Tibial artery (tissue), 4 donors: ENCODE measurements around the gene KDM2A.

ENCODE experiments used
- DNase-seq, 2 donors: peaks; one replicate each; pipeline ENCODE4 v3.0.0-alpha.2; 2019
- H3K27ac ChIP-seq, 2 donors: fragments of 200-600 bp; sonication (generic) in 1 of 2; 1 replicate in 1 of 2; 2 replicates in 1 of 2; pipeline ENCODE4 v1.5.1; 2018 to 2019; ENCODE audit warnings: mild to moderate bottlenecking in 1 of 2
- H3K27me3 ChIP-seq, 2 donors: fragments of 200-600 bp; sonication (generic) in 1 of 2; one replicate each; pipeline versions ENCODE4 v1.5.1 to v1.6.0; 2016 to 2019
- H3K36me3 ChIP-seq, 3 donors: fragments of 200-600 bp; sonication (generic) in 2 of 3; one replicate each; pipeline ENCODE4 v1.5.1; 2016 to 2019; ENCODE audit warnings: mild to moderate bottlenecking in 2 of 3
- H3K4me1 ChIP-seq, 4 donors: fragments of 200-600 bp; sonication (generic) in 2 of 4; 1 replicate in 3 of 4; 2 replicates in 1 of 4; pipeline ENCODE4 v1.5.1; 2016 to 2019
- H3K4me3 ChIP-seq, 2 donors: fragments of 200-600 bp; sonication (generic) in 1 of 2; 1 replicate in 1 of 2; 2 replicates in 1 of 2; pipeline ENCODE4 v1.5.1; 2018 to 2019; ENCODE audit warnings: mild to moderate bottlenecking in 2 of 2
- H3K9me3 ChIP-seq, 3 donors: fragments of 200-600 bp; sonication (generic) in 1 of 3; one replicate each; pipeline ENCODE4 v1.5.1; 2016 to 2019
- intact Hi-C: fragments of 100-400 bp; cut with DNase I; formaldehyde crosslinking; loops from one replicate; pipeline ENCODE4 v1.15.0; 2023; ENCODE audit warnings: low total_unique reads
- TF ChIP-seq, protein P1 (sequence below), 2 experiments: fragments of 200-600 bp in 1 of 2; fragments of 450-650 bp in 1 of 2; IDR thresholded peaks; one replicate each; pipeline ENCODE4 v1.5.1; 2017 to 2019; ENCODE audit warnings: antibody characterized with exemption in 2 of 2, mild to moderate bottlenecking in 1 of 2, moderate library complexity in 1 of 2

The KDM2A gene

DNA sequence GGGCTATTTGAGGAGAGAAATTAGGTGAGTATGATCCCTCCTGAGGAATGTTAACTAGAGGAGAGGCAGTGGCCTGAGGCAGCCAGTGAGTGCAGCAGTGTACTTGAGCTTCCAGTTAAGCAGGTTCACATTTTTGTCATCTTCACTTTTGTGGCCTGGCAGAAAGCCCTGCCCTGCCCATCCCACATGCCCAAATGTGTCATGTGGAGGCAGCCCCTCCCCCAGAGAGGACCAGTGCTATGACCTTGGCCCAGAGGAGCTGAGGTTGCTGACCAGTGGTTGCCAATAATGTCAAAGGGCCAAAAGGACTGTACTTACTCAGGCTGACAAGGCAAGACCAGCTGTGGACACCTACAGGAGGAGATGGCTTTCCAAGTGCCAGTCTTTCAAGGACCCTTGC is 129.6 kb downstream of the KDM2A start:
- Histone ChIP-seq H3K36me3 (peaks cover 92 to 97% (median 97%) of the 10 kb centered on the region in 3 donors), H3K27me3 (no peaks in the 10 kb centered on the region), H3K27ac (no peak overlapping the region), H3K9me3 (no peaks in the 10 kb centered on the region), H3K4me3 (no peak overlapping the region), H3K4me1 (peaks cover 0 to 20% (median 0%) of the 10 kb centered on the region in 4 donors)
- intact Hi-C loops: no loop called here
- DNase-seq: peak in 1 of 2 donors; percentile 12
- TF ChIP-seq, protein P1, sequence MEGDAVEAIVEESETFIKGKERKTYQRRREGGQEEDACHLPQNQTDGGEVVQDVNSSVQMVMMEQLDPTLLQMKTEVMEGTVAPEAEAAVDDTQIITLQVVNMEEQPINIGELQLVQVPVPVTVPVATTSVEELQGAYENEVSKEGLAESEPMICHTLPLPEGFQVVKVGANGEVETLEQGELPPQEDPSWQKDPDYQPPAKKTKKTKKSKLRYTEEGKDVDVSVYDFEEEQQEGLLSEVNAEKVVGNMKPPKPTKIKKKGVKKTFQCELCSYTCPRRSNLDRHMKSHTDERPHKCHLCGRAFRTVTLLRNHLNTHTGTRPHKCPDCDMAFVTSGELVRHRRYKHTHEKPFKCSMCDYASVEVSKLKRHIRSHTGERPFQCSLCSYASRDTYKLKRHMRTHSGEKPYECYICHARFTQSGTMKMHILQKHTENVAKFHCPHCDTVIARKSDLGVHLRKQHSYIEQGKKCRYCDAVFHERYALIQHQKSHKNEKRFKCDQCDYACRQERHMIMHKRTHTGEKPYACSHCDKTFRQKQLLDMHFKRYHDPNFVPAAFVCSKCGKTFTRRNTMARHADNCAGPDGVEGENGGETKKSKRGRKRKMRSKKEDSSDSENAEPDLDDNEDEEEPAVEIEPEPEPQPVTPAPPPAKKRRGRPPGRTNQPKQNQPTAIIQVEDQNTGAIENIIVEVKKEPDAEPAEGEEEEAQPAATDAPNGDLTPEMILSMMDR (IDR thresholded peaks at IDR 0.05): no peak

DNA sequence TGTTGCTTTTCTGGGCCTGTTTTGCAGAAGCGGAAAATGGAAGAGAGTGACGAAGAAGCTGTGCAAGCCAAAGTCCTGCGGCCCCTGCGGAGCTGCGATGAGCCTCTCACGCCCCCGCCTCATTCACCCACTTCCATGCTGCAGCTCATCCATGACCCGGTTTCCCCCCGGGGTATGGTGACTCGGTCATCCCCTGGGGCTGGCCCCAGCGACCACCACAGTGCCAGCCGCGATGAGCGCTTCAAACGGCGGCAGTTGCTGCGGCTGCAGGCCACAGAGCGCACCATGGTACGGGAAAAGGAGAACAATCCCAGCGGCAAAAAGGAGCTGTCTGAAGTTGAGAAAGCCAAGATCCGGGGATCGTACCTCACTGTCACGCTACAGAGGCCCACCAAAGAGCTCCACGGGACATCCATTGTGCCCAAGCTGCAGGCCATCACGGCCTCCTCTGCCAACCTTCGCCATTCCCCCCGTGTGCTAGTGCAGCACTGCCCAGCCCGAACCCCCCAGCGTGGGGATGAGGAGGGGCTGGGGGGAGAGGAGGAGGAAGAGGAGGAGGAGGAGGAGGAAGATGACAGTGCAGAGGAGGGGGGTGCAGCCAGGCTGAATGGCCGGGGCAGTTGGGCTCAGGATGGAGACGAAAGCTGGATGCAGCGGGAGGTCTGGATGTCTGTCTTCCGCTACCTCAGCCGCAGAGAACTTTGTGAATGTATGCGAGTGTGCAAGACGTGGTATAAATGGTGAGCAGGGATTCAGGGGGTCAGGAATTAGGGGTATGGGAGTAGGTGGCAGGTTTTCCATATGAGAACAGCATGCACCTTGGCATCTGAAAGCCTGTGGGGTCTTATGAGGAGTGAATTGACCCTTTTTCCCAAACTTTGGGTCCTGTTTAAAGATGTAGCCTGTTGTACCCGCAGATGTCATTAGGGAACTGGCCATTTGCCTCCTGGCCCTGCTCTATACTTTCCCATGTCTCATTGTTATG is 131.3 kb downstream of the KDM2A start:
- DNase-seq: no peak
- peaks cover 0 to 20% (median 0%) of the 10 kb centered on the region in 4 donors for H3K4me1 ChIP-seq
- intact Hi-C loops: no loop called here
- H3K36me3 ChIP-seq: peaks cover 94 to 97% (median 97%) of the 10 kb centered on the region in 3 donors
- H3K27ac ChIP-seq: no peak overlapping the region
- no peak overlapping the region for H3K4me3 ChIP-seq
- TF ChIP-seq, protein P1 (IDR thresholded peaks at IDR 0.05): no peak
- no peaks in the 10 kb centered on the region for H3K27me3 ChIP-seq
- no peaks in the 10 kb centered on the region for H3K9me3 ChIP-seq

DNA sequence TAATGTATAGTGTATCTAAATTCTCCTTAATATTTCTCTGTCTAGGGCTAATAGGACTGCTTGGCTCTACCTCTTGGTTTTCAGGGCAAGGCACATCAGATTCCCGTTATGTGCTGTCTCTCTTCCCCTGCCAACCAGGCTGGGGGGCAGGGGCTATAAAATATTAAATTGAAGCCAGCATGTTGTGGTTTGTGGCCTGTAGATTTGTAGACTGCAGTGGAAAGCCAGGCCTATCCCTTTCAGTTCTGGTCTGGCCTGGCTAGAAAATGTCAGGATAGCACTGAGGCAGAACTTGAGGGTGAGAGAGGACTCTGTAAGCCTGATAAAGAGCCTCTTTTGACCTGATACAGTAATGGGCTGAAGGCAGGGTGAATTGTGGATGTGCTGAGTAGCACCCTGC is 132.8 kb downstream of the KDM2A start:
- intact Hi-C loops: no loop called here
- no peak for DNase-seq
- Histone ChIP-seq H3K27me3 (no peaks in the 10 kb centered on the region), H3K27ac (no peak overlapping the region), H3K9me3 (no peaks in the 10 kb centered on the region), H3K36me3 (peaks cover 88 to 99% (median 99%) of the 10 kb centered on the region in 3 donors), H3K4me1 (peaks cover 0 to 20% (median 0%) of the 10 kb centered on the region in 4 donors), H3K4me3 (no peak overlapping the region)
- TF ChIP-seq, protein P1 (IDR thresholded peaks at IDR 0.05): no peak

DNA sequence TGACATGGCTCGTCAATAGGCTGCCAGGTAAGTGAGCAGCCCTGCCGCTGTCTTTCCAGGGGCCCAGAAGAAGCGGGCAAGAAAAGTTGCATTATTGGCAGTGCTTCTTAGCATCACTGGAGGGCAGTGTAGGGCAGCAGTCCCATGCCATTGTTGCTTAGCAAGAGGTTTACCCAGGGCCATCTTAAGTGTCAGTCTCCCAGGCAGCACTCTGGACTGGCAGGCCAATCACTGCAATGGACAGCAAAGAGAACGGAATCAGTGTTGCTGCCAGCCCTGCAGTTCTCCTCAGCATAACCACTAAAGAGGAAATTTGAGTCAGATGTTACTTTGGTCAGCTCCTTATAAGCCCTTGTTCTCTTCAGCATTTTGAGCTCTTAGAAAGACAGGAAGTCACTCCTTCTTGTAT is 133.8 kb downstream of the KDM2A start:
- Histone ChIP-seq H3K27me3 (no peaks in the 10 kb centered on the region), H3K36me3 (peaks cover 84 to 96% (median 90%) of the 10 kb centered on the region in 3 donors), H3K4me3 (no peak overlapping the region), H3K4me1 (peaks cover 0 to 13% (median 0%) of the 10 kb centered on the region in 4 donors), H3K27ac (no peak overlapping the region), H3K9me3 (no peaks in the 10 kb centered on the region)
- TF ChIP-seq, protein P1 (IDR thresholded peaks at IDR 0.05): no peak
- intact Hi-C loops: no loop called here
- DNase-seq: no peak

DNA sequence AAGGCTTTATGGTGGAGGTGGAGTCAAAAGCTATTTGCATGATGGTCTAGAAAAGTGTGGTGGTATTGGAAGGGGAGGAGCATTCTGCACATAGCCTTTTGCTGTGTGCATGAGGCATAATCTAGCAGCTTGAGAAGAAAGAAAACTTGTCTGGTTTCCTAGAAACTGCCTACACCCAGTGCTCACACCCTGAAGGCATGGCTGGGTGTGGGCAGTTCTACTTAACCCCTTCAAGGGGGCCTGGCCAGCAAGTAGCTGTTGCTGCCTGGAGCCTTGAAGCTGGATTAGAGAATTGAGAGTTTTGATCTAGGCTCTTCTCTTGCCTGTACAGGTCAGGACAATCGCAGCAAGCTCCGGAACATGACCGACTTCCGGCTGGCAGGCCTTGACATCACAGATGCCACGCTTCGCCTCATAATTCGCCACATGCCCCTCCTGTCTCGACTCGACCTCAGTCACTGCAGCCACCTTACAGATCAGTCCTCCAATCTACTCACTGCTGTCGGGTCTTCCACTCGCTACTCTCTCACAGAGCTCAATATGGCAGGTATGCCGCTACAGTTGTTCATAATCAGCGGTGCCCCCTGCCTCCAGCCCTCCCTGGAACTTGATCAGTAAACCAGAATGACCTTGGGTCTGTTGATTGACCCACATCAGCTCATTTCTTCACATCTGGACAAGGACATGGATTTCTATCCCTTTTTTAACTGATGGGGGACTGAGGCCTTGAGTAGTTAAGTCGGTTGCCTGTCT is 135.0 kb downstream of the KDM2A start:
- peaks cover 72 to 83% (median 78%) of the 10 kb centered on the region in 3 donors for H3K36me3 ChIP-seq
- no peak overlapping the region for H3K4me3 ChIP-seq

More for the DNA sequence above, 135.0 kb downstream of the KDM2A start:
- no peaks in the 10 kb centered on the region for H3K9me3 ChIP-seq
- TF ChIP-seq, protein P1 (IDR thresholded peaks at IDR 0.05): no peak
- H3K27me3 ChIP-seq: no peaks in the 10 kb centered on the region
- intact Hi-C loops: no loop called here
- H3K27ac ChIP-seq: no peak overlapping the region
- DNase-seq: no peak
- H3K4me1 ChIP-seq: peaks cover 0 to 10% (median 0%) of the 10 kb centered on the region in 4 donors
